HL-60 (cell line): ENCODE measurements around the gene TSSK2.

ENCODE experiments used
- CTCF ChIP-seq: IDR thresholded peaks from one replicate; pipeline ENCODE4 v1.5.1; 2011; ENCODE audit warnings: low read length, control low read depth, inconsistent platforms; ENCODE audit not compliant: insufficient read depth
- GABPA ChIP-seq: IDR thresholded peaks from 2 replicates; pipeline ENCODE4 v1.6.1; 2012; ENCODE audit warnings: low read depth
- POLR2AphosphoS5 ChIP-seq: IDR thresholded peaks from 2 replicates; pipeline ENCODE4 v1.6.1; 2012; ENCODE audit warnings: low read depth
- REST ChIP-seq: IDR thresholded peaks from 2 replicates; pipeline ENCODE4 v1.6.1; 2012; ENCODE audit warnings: low read depth; ENCODE audit not compliant: insufficient replicate concordance
- SPI1 ChIP-seq: IDR thresholded peaks from 2 replicates; pipeline ENCODE4 v1.6.1; 2012; ENCODE audit warnings: low read depth, mild to moderate bottlenecking, borderline replicate concordance

- TF ChIP-seq GABPA (no peak), CTCF (no peak), POLR2AphosphoS5 (no peak), REST (no peak), SPI1 (no peak)
Observed at GRCh38 chr22:19149047-19149883, 18.2 kb downstream of the TSSK2 start.
